ENCODE measurements around the gene MYL6B. TPM values are rescaled to one million over a fixed set of nuclear protein-coding genes. Genes with fewer than 3 reads are reported as not detected.
A peak's percentile ranks its signal among the peaks of the same experiment; 100 is the strongest.

MYL6B gene
- total RNA-seq: 100 to 1,000 TPM; 153 to 191 TPM
- 175 TPM for polyA plus RNA-seq (2013, experiment 1 of 2)
- polyA plus RNA-seq (2013, experiment 2 of 2): 170 TPM
- long read RNA-seq, experiment 1, partial matches to known transcripts: 44 of 90 reads
- long read RNA-seq, experiment 1, other reads (novel, unspliced or antisense): 45 of 90 reads
- long read RNA-seq, experiment 2, partial matches to known transcripts: 13 of 72 reads
- long read RNA-seq, experiment 2, other reads (novel, unspliced or antisense): 56 of 72 reads
- long read RNA-seq, experiment 3, partial matches to known transcripts: 53 of 69 reads
- long read RNA-seq, experiment 3, other reads (novel, unspliced or antisense): 6 of 69 reads
- long read RNA-seq, experiment 4, transcript MYL6B-207 (8 exons, 1,034 nt): major isoform, 5 of 289 reads
- long read RNA-seq, experiment 4, partial matches to known transcripts: 7 of 289 reads
- long read RNA-seq, experiment 4, other reads (novel, unspliced or antisense): 271 of 289 reads

GRCh38 chr12:56152132-56152755 is at the start of gene MYL6B:
TSS of gene MYL6B (plus strand) at chr12:56152587. CDS start at chr12:56153919, 1,332 bp downstream.
- H3K9me3 ChIP-seq (ENCODE audit: control insufficient read depth, low read length): no peaks in the 10 kb centered on the region
- DNase-seq: peak; percentile 98
- H3K4me1 ChIP-seq (ENCODE audit: control insufficient read depth, insufficient read depth, low read length): peaks cover 12% of the 10 kb centered on the region
- H3K27me3 ChIP-seq (ENCODE audit: control insufficient read depth, insufficient read depth, low read length, poor library complexity, severe bottlenecking): no peaks in the 10 kb centered on the region
- WGBS, 2 experiments (ENCODE audit: insufficient coverage in 1 of 2, insufficient read length in 1 of 2): 0% methylated on average over 10 to 36 of the region's 37 CpGs
- Mint-ChIP-seq H3K9me3 (no peaks in the 10 kb centered on the region), H3K27ac (peak within 1 kb of the TSS; percentile 95), H3K27me3 (ENCODE audit: insufficient read depth) (no peaks in the 10 kb centered on the region), H3K36me3 (ENCODE audit: low read depth) (peaks cover 12% of the 10 kb centered on the region), H3K4me1 (peaks cover 35% of the 10 kb centered on the region), H3K4me3 (peak within 1 kb of the TSS; percentile 85)
- peaks cover 19% of the 10 kb centered on the region for H3K36me3 ChIP-seq (ENCODE audit: control insufficient read depth, insufficient read depth, low read length)
- no peak for TF ChIP-seq CTCF (conservative IDR thresholded peaks at IDR 0.05)
- H3K9ac ChIP-seq (ENCODE audit: extremely low read depth, low read length, poor library complexity, severe bottlenecking): peak within 1 kb of the TSS; percentile 78
- peak within 1 kb of the TSS; percentile 70 for H3K27ac ChIP-seq (ENCODE audit: low read depth, low read length)
- H3K4me3 ChIP-seq (ENCODE audit: low read length): peak within 1 kb of the TSS; percentile 92

GRCh38 chr12:56102683-56103065 is 49.7 kb upstream of the MYL6B start:
- peaks cover 52% of the 10 kb centered on the region for H3K36me3 Mint-ChIP-seq (ENCODE audit: low read depth)
- H3K9me3 Mint-ChIP-seq: no peaks in the 10 kb centered on the region
- WGBS, 2 experiments (ENCODE audit: insufficient coverage in 1 of 2, insufficient read length in 1 of 2): 100% methylated on average over 1 of the region's 1 CpG; no CpG with 5 or more reads in 1 of the 2 experiments
- Histone ChIP-seq H3K9me3 (ENCODE audit: control insufficient read depth, low read length) (no peaks in the 10 kb centered on the region), H3K27me3 (ENCODE audit: control insufficient read depth, insufficient read depth, low read length, poor library complexity, severe bottlenecking) (no peaks in the 10 kb centered on the region), H3K36me3 (ENCODE audit: control insufficient read depth, insufficient read depth, low read length) (peaks cover 28% of the 10 kb centered on the region), H3K9ac (ENCODE audit: extremely low read depth, low read length, poor library complexity, severe bottlenecking) (no peak overlapping the region), H3K27ac (ENCODE audit: low read depth, low read length) (no peak overlapping the region), H3K4me3 (ENCODE audit: low read length) (no peak overlapping the region), H3K4me1 (ENCODE audit: control insufficient read depth, insufficient read depth, low read length) (no peaks in the 10 kb centered on the region)
- no peak overlapping the region for H3K27ac Mint-ChIP-seq
- H3K4me3 Mint-ChIP-seq: peak overlapping the region; percentile 99
- no peak for DNase-seq
- no peak for TF ChIP-seq CTCF (conservative IDR thresholded peaks at IDR 0.05)
- H3K4me1 Mint-ChIP-seq: peaks cover 22% of the 10 kb centered on the region
- no peaks in the 10 kb centered on the region for H3K27me3 Mint-ChIP-seq (ENCODE audit: insufficient read depth)

- Mint-ChIP-seq H3K9me3 (no peaks in the 10 kb centered on the region), H3K27me3 (ENCODE audit: insufficient read depth) (no peaks in the 10 kb centered on the region), H3K4me1 (peaks cover 22% of the 10 kb centered on the region), H3K27ac (no peak overlapping the region), H3K36me3 (ENCODE audit: low read depth) (peaks cover 52% of the 10 kb centered on the region), H3K4me3 (peak overlapping the region; percentile 99)
- H3K36me3 ChIP-seq (ENCODE audit: control insufficient read depth, insufficient read depth, low read length): peaks cover 33% of the 10 kb centered on the region
- H3K4me3 ChIP-seq (ENCODE audit: low read length): peak overlapping the region; percentile 91
- H3K9ac ChIP-seq (ENCODE audit: extremely low read depth, low read length, poor library complexity, severe bottlenecking): peak overlapping the region; percentile 69
- H3K27me3 ChIP-seq (ENCODE audit: control insufficient read depth, insufficient read depth, low read length, poor library complexity, severe bottlenecking): no peaks in the 10 kb centered on the region
- H3K27ac ChIP-seq (ENCODE audit: low read depth, low read length): no peak overlapping the region
- no peaks in the 10 kb centered on the region for H3K4me1 ChIP-seq (ENCODE audit: control insufficient read depth, insufficient read depth, low read length)
- DNase-seq: no peak
- no peaks in the 10 kb centered on the region for H3K9me3 ChIP-seq (ENCODE audit: control insufficient read depth, low read length)
- 93 to 94% methylated on average over 4 to 6 of the region's 6 CpGs for WGBS, 2 experiments (ENCODE audit: insufficient coverage in 1 of 2, insufficient read length in 1 of 2)
- no peak for TF ChIP-seq CTCF (conservative IDR thresholded peaks at IDR 0.05)
These were observed 49.2 kb upstream of the MYL6B start for GRCh38 chr12:56103066-56103711.
